Activated CD4-positive, alpha-beta memory T cell treated with anti-CD3 and anti-CD28 coated beads, Interleukin-2, amount 10 ng/mL, durations not matched to agents 7 days and 5 days (primary cell): Measurements from ENCODE around the gene RAD51B. TPM values are rescaled to one million over a fixed set of nuclear protein-coding genes. Genes with fewer than 3 reads are reported as not detected.

Experiments
- CTCF ChIA-PET: fragments of 350-600 bp; sonication (Branson Sonifier 250); formaldehyde crosslinking; loops from one replicate; lab custom pipeline; 2021; ENCODE audit warnings: antibody characterized with exemption, inconsistent platforms; lab: Charles Lee
- POLR2A ChIA-PET: fragments of 350-600 bp; sonication (Branson Sonifier 250); formaldehyde crosslinking; loops from one replicate; lab custom pipeline; 2021; ENCODE audit warnings: antibody characterized with exemption; lab: Charles Lee
- DNase-seq: peaks from one replicate; pipeline ENCODE4 v3.0.0-alpha.2; 2020
- H3K27ac Mint-ChIP-seq: one replicate; pipeline ENCODE4 v1.8.0; 2021; ENCODE audit warnings: mild to moderate bottlenecking, mixed read lengths
- H3K27me3 Mint-ChIP-seq: one replicate; pipeline ENCODE4 v1.8.0; 2021; ENCODE audit warnings: mixed read lengths
- H3K36me3 Mint-ChIP-seq: one replicate; pipeline ENCODE4 v1.8.0; 2021; ENCODE audit warnings: low read depth, mixed read lengths
- H3K4me1 Mint-ChIP-seq: one replicate; pipeline ENCODE4 v1.8.0; 2021; ENCODE audit warnings: mixed read lengths
- H3K4me3 Mint-ChIP-seq: one replicate; pipeline ENCODE4 v1.8.0; 2021; ENCODE audit warnings: mild to moderate bottlenecking, mixed read lengths
- H3K9me3 Mint-ChIP-seq: one replicate; pipeline ENCODE4 v1.8.0; 2021; ENCODE audit warnings: mixed read lengths
- total RNA-seq, 2 experiments: library from RNA; stranded (reverse); gene quantifications; one replicate each; pipeline ENCODE4 v1.2.3, GENCODE V29; 2021

RAD51B gene
- total RNA-seq, 2 experiments from 2014 or later: 33.1 to 40.8 TPM

DNA sequence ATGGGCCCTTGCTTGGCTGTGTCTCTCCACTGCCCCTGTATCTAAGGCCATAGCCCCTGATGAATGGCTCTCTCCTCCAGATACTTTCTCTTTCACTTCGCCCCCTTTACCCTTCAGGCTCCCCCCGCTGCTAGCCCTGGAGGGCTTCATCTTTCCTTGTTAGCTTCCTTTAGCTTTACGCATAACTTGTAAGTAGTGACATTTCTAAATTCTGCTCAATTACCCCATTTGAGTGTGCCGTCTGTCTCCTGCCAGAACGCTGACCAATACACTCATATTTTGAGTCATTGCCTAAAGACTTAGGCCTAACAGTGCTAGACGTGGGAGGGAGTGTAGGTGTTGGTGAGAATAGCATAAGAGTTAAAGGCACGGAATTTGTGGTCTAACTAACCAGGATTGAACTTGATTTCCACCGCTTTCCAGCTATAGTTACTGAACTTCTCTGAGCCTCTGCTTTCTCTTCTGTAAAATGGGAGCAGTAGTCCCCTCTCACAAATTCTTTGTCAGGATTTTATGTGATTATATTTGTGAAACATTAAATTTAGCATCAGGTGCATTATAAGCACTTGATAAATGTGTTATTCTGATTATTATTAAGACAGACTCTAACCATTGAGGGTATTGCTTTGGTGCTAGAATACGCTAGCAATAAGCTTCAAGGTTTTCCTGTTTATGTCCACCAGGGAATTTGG is 844.0 kb downstream of the RAD51B start:
- POLR2A ChIA-PET: interaction anchor here (1.0 to 3.7 kb wide), 13 partner anchors 14 to 380 kb away, joined by 3 to 39 read pairs (median 7); no protein-coding TSS in a partner anchor
- peak overlapping the region; percentile 70 for H3K4me3 Mint-ChIP-seq
- peaks cover 4% of the 10 kb centered on the region for H3K9me3 Mint-ChIP-seq
- CTCF ChIA-PET: interaction anchor here (1.0 to 1.9 kb wide), 6 partner anchors 14 to 413 kb away, joined by 3 to 6 read pairs (median 4); no protein-coding TSS in a partner anchor
- peaks cover 34% of the 10 kb centered on the region for H3K4me1 Mint-ChIP-seq
- DNase-seq: peak; percentile 33
- H3K36me3 Mint-ChIP-seq: no peaks in the 10 kb centered on the region
- H3K27me3 Mint-ChIP-seq: no peaks in the 10 kb centered on the region
- H3K27ac Mint-ChIP-seq: peak overlapping the region; percentile 79

DNA sequence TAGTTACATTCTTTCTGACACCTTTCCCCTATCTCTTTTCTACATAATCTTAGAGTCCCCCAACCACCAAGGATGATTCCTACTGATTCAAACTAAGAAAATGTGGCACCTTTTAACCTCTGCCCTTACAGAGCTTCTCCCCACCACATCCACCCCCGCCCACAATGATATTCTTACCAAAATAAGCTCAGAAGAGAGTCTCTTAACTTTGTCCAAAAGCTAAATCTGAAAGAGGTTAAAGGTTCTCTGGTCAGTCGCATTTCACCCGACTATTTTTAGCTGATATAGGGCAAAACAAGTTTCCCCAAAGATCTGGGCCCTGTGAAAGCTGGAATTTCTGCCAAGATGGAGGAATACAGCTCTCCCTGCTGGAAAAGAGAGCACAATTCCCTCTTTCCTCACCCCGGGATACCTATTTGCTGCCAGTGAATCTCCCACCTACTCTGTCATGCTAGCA is 844.7 kb downstream of the RAD51B start:
- Mint-ChIP-seq H3K4me3 (peak overlapping the region; percentile 4), H3K36me3 (no peaks in the 10 kb centered on the region), H3K27me3 (no peaks in the 10 kb centered on the region), H3K4me1 (peaks cover 34% of the 10 kb centered on the region), H3K9me3 (peaks cover 4% of the 10 kb centered on the region), H3K27ac (peak overlapping the region; percentile 11)
- DNase-seq: peak; percentile 58
- ChIA-PET POLR2A (interaction anchor here (0.7 to 3.7 kb wide), 12 partner anchors 15 to 381 kb away, joined by 3 to 39 read pairs (median 8); partner anchors contain the start of gene ZFP36L1), CTCF (interaction anchor here (0.8 to 1.9 kb wide), 7 partner anchors 14 to 414 kb away, joined by 3 to 6 read pairs (median 4); no protein-coding TSS in a partner anchor)

- DNase-seq: peak; percentile 4
- H3K4me3 Mint-ChIP-seq: no peak overlapping the region
- ChIA-PET POLR2A (interaction anchor here (0.9 to 3.7 kb wide), 5 partner anchors 19 to 382 kb away, joined by 3 to 39 read pairs (median 15); partner anchors contain the start of gene ZFP36L1), CTCF (interaction anchor here (1.2 to 1.5 kb wide), 2 partner anchors 13 to 150 kb away, joined by 3 to 4 read pairs; no protein-coding TSS in a partner anchor)
- H3K9me3 Mint-ChIP-seq: peaks cover 4% of the 10 kb centered on the region
- no peaks in the 10 kb centered on the region for H3K36me3 Mint-ChIP-seq
- H3K4me1 Mint-ChIP-seq: peaks cover 34% of the 10 kb centered on the region
- H3K27me3 Mint-ChIP-seq: no peaks in the 10 kb centered on the region
- no peak overlapping the region for H3K27ac Mint-ChIP-seq
These were observed 845.6 kb downstream of the RAD51B start for GRCh38 chr14:68665131-68665530.

GRCh38 chr14:68665792-68666204 is 846.2 kb downstream of the RAD51B start:
- Mint-ChIP-seq H3K4me3 (no peak overlapping the region), H3K27me3 (no peaks in the 10 kb centered on the region), H3K4me1 (peaks cover 34% of the 10 kb centered on the region), H3K36me3 (no peaks in the 10 kb centered on the region), H3K27ac (no peak overlapping the region), H3K9me3 (peaks cover 4% of the 10 kb centered on the region)
- ChIA-PET POLR2A (interaction anchor here (3.2 to 3.7 kb wide), 2 partner anchors 18 to 54 kb away, joined by 15 to 39 read pairs; no protein-coding TSS in a partner anchor), CTCF (interaction anchor here (0.9 to 1.2 kb wide), 3 partner anchors 44 to 149 kb away, joined by 3 read pairs; no protein-coding TSS in a partner anchor)
- DNase-seq: no peak

DNA sequence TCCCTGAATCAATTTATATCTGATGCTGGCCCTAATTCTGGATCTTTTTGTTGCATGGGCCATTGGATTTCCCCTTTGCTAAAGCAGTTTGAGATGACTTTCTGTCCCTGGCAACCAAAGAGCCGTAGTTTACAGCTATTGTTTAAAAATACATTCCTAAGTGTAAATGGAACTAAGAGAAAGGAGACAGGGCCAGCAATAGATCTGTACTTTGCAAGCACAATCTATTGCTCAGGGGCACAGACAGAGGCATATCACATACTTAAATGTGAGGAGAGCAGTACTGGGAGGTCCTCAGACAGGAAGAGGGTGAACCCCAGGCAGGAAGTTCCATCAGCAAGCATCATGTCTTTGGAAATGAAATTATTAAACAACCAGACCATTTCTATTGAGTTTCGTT is 846.7 kb downstream of the RAD51B start:
- ChIA-PET POLR2A (interaction anchor here (3.2 kb wide), 1 partner anchor 54 kb away, joined by 15 read pairs; no protein-coding TSS in a partner anchor), CTCF (interaction anchor here (0.9 to 1.2 kb wide), 2 partner anchors 44 to 123 kb away, joined by 3 read pairs; no protein-coding TSS in a partner anchor)
- Mint-ChIP-seq H3K4me1 (peaks cover 34% of the 10 kb centered on the region), H3K9me3 (peaks cover 4% of the 10 kb centered on the region), H3K27ac (peak overlapping the region; percentile 2), H3K36me3 (no peaks in the 10 kb centered on the region), H3K4me3 (no peak overlapping the region), H3K27me3 (no peaks in the 10 kb centered on the region)
- peak; percentile 9 for DNase-seq

GRCh38 chr14:68666899-68667298 is 847.3 kb downstream of the RAD51B start:
- Mint-ChIP-seq H3K27me3 (no peaks in the 10 kb centered on the region), H3K27ac (no peak overlapping the region), H3K9me3 (peaks cover under 1% of the 10 kb centered on the region), H3K4me1 (peaks cover 34% of the 10 kb centered on the region), H3K36me3 (no peaks in the 10 kb centered on the region), H3K4me3 (no peak overlapping the region)
- POLR2A ChIA-PET: interaction anchor here (0.7 kb wide), 1 partner anchor 113 kb away, joined by 3 read pairs; no protein-coding TSS in a partner anchor
- DNase-seq: no peak
- CTCF ChIA-PET: interaction anchor here (0.9 to 1.2 kb wide), 2 partner anchors 22 to 43 kb away, joined by 3 read pairs; no protein-coding TSS in a partner anchor

DNA sequence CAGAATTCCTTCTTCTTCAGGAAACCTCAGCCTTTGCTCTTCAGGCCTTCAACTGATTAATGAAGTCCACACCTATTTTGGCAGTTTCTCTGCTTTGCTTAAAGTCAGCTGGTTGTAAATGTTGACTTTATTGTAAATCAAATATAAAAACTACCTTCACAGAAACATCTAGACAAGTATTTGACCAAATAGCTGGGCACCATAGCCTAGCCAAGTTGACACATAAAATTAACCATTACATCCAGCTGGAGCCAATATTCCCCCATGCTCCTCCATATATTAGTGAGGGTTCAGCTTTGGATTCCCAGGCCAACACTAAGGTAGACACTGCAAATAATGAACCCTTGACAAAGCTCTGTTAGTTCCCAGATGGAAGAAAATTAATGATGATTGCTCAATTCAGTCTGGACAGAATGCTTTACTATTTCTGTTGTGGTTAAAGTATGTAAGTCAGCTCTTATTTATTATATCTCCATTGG is 847.8 kb downstream of the RAD51B start:
- no peaks in the 10 kb centered on the region for H3K36me3 Mint-ChIP-seq
- no peak overlapping the region for H3K27ac Mint-ChIP-seq
- no peaks in the 10 kb centered on the region for H3K9me3 Mint-ChIP-seq
- POLR2A ChIA-PET: interaction anchor here (0.7 kb wide), 1 partner anchor 112 kb away, joined by 3 read pairs; no protein-coding TSS in a partner anchor
- H3K27me3 Mint-ChIP-seq: no peaks in the 10 kb centered on the region
- DNase-seq: no peak
- CTCF ChIA-PET: interaction anchor here (0.9 kb wide), 1 partner anchor 22 kb away, joined by 3 read pairs; no protein-coding TSS in a partner anchor
- peaks cover 34% of the 10 kb centered on the region for H3K4me1 Mint-ChIP-seq
- no peak overlapping the region for H3K4me3 Mint-ChIP-seq

GRCh38 chr14:68668028-68668427 is 848.4 kb downstream of the RAD51B start:
- ChIA-PET CTCF (no interaction called here), POLR2A (no interaction called here)
- Mint-ChIP-seq H3K27ac (no peak overlapping the region), H3K27me3 (no peaks in the 10 kb centered on the region), H3K4me3 (no peak overlapping the region), H3K4me1 (peaks cover 31% of the 10 kb centered on the region), H3K36me3 (no peaks in the 10 kb centered on the region), H3K9me3 (no peaks in the 10 kb centered on the region)
- DNase-seq: no peak

DNA sequence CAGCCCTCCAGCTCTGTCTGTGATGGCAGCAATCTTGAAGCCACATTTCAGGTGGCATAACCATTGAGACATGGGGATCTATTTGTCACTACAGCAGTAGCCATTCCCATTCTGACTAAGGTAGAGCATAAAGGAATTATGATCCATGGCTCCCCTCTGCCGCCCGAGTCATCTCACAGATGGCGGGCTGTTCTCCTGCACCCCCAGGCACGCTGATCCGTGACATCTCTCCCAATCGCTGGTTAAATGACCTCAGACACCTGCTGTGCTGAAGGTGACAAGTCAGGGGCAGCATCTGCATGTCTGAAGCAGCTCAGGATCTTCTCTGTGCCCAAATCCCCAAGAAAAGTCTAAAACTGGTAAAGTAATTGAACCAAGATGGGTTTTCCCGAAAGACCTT is 849.0 kb downstream of the RAD51B start:
- Mint-ChIP-seq H3K4me1 (peaks cover 26% of the 10 kb centered on the region), H3K36me3 (no peaks in the 10 kb centered on the region), H3K4me3 (no peak overlapping the region), H3K27me3 (no peaks in the 10 kb centered on the region), H3K9me3 (no peaks in the 10 kb centered on the region), H3K27ac (no peak overlapping the region)
- ChIA-PET POLR2A (no interaction called here), CTCF (no interaction called here)
- DNase-seq: no peak

DNA sequence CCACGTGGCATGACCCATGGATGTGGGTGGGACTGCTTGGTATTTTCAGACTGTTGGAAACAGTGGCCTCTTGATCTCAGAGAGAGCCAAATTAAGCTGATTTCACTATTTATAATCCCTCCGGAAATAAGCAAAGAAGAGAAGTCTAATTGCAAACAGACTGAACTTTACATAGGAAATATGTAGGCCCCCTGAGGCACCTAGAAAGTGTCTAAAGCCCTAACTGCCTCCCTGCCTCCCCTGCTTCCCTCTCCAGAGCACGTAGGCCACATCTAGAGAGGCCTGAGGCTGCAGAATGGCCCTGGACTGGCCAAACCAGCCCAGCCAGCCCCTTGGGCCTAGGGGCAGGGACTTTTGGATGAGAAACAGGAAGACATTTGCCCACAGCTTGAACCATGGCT is 849.5 kb downstream of the RAD51B start:
- no peak for DNase-seq
- Mint-ChIP-seq H3K36me3 (no peaks in the 10 kb centered on the region), H3K4me1 (peaks cover 20% of the 10 kb centered on the region), H3K4me3 (no peak overlapping the region), H3K27me3 (no peaks in the 10 kb centered on the region), H3K27ac (no peak overlapping the region), H3K9me3 (no peaks in the 10 kb centered on the region)
- CTCF ChIA-PET: no interaction called here
- POLR2A ChIA-PET: no interaction called here

GRCh38 chr14:68669603-68670358 is 850.2 kb downstream of the RAD51B start:
- Mint-ChIP-seq H3K4me1 (peaks cover 14% of the 10 kb centered on the region), H3K4me3 (no peak overlapping the region), H3K27ac (no peak overlapping the region), H3K27me3 (no peaks in the 10 kb centered on the region), H3K9me3 (no peaks in the 10 kb centered on the region), H3K36me3 (no peaks in the 10 kb centered on the region)
- CTCF ChIA-PET: no interaction called here
- POLR2A ChIA-PET: interaction anchor here (1.2 kb wide), 1 partner anchor 24 kb away, joined by 3 read pairs; no protein-coding TSS in a partner anchor
- no peak for DNase-seq

DNA sequence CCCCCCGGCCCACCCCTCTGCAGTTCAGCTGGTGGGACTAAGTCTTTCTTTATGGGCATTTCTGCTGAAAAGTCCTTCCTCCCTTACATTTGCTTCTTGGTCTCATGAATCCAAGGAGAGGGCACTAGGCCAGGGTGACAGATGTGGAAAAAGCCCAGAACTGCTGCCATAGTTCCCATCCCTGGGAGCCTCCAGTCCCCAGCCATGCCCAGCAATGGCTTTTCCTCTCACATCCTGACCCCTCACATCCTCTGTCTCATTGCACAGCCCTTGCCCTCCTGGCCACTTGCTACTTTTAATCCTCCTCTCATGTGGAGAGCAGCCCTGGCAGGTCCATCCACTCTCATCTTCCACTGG is 850.8 kb downstream of the RAD51B start:
- CTCF ChIA-PET: no interaction called here
- Mint-ChIP-seq H3K27ac (no peak overlapping the region), H3K4me3 (no peak overlapping the region), H3K27me3 (no peaks in the 10 kb centered on the region), H3K4me1 (peaks cover 8% of the 10 kb centered on the region), H3K36me3 (no peaks in the 10 kb centered on the region), H3K9me3 (no peaks in the 10 kb centered on the region)
- POLR2A ChIA-PET: interaction anchor here (1.2 kb wide), 1 partner anchor 23 kb away, joined by 3 read pairs; no protein-coding TSS in a partner anchor
- no peak for DNase-seq
